H9 (cell line): ENCODE data around the gene ALOX12B. TPM values are rescaled to one million over a fixed set of nuclear protein-coding genes. Genes with fewer than 3 reads are reported as not detected.
A peak's percentile ranks its signal among the peaks of the same experiment; 100 is the strongest.

Source experiments
- DNase-seq: peaks from one replicate; pipeline ENCODE4 v3.0.0-alpha.2; 2017
- H2AFZ ChIP-seq: one replicate; pipeline ENCODE4 v1.6.1; 2013; ENCODE audit warnings: mild to moderate bottlenecking, low read length, control low read depth, moderate library complexity
- H2AK5ac ChIP-seq: 2 replicates; pipeline ENCODE4 v1.6.1; 2013; ENCODE audit warnings: low read length, control low read depth, mixed read lengths; ENCODE audit not compliant: insufficient read length
- H2BK120ac ChIP-seq: one replicate; pipeline ENCODE4 v1.6.1; 2013; ENCODE audit warnings: low read depth, mild to moderate bottlenecking, low read length, control low read depth, inconsistent platforms; ENCODE audit not compliant: poor library complexity, severe bottlenecking
- H2BK12ac ChIP-seq: 2 replicates; pipeline ENCODE4 v1.6.1; 2013; ENCODE audit warnings: low read length, control low read depth, mixed read lengths, low read depth; ENCODE audit not compliant: insufficient read length
- H2BK15ac ChIP-seq: 2 replicates; pipeline ENCODE4 v1.6.1; 2013; ENCODE audit warnings: low read depth, low read length, control low read depth
- H2BK20ac ChIP-seq: one replicate; pipeline ENCODE4 v1.6.1; 2013; ENCODE audit warnings: low read depth, mild to moderate bottlenecking, low read length, control low read depth, inconsistent platforms; ENCODE audit not compliant: poor library complexity, severe bottlenecking
- H2BK5ac ChIP-seq: 2 replicates; pipeline ENCODE4 v1.6.1; 2013; ENCODE audit warnings: low read length, control low read depth, mixed read lengths; ENCODE audit not compliant: insufficient read length
- H3K14ac ChIP-seq: 2 replicates; pipeline ENCODE4 v1.6.1; 2013; ENCODE audit warnings: low read length, control low read depth; ENCODE audit not compliant: insufficient read depth
- H3K18ac ChIP-seq: 2 replicates; pipeline ENCODE4 v1.6.1; 2013; ENCODE audit warnings: low read depth, mild to moderate bottlenecking, mixed read lengths, low read length, control low read depth; ENCODE audit not compliant: insufficient read length
- H3K23ac ChIP-seq: 2 replicates; pipeline ENCODE4 v1.6.1; 2013; ENCODE audit warnings: low read length, control low read depth, mixed read lengths, low read depth; ENCODE audit not compliant: insufficient read length
- H3K23me2 ChIP-seq: 2 replicates; pipeline ENCODE4 v1.6.1; 2013; ENCODE audit warnings: low read depth, mild to moderate bottlenecking, mixed read lengths, low read length, control low read depth; ENCODE audit not compliant: insufficient read length, poor library complexity, severe bottlenecking
- H3K27ac ChIP-seq: 2 replicates; pipeline ENCODE4 v1.5.1; 2013; ENCODE audit warnings: low read length, control low read depth, mixed read lengths, low read depth; ENCODE audit not compliant: insufficient read length
- H3K27me3 ChIP-seq: 2 replicates; pipeline ENCODE4 v1.6.1; 2013; ENCODE audit warnings: low read length, control low read depth, inconsistent platforms; ENCODE audit not compliant: insufficient read depth
- H3K4ac ChIP-seq: 2 replicates; pipeline ENCODE4 v1.6.1; 2013; ENCODE audit warnings: low read depth, mild to moderate bottlenecking, control low read depth, inconsistent platforms, low read length, moderate library complexity
- H3K4me1 ChIP-seq: 2 replicates; pipeline ENCODE4 v1.6.1; 2013; ENCODE audit warnings: low read length, control low read depth, inconsistent platforms; ENCODE audit not compliant: insufficient read depth
- H3K4me2 ChIP-seq: 2 replicates; pipeline ENCODE4 v1.6.1; 2013; ENCODE audit warnings: low read length, control low read depth, mixed read lengths; ENCODE audit not compliant: insufficient read length, insufficient read depth
- H3K56ac ChIP-seq: 2 replicates; pipeline ENCODE4 v1.6.1; 2013; ENCODE audit warnings: low read depth, mild to moderate bottlenecking, mixed read lengths, low read length, control low read depth; ENCODE audit not compliant: insufficient read length
- H3K79me1 ChIP-seq: 2 replicates; pipeline ENCODE4 v1.6.1; 2013; ENCODE audit warnings: low read depth, mild to moderate bottlenecking, moderate library complexity, low read length, control low read depth, inconsistent platforms; ENCODE audit not compliant: insufficient read depth, poor library complexity, severe bottlenecking
- H3K79me2 ChIP-seq: 2 replicates; pipeline ENCODE4 v1.6.1; 2013; ENCODE audit warnings: low read length, control low read depth, inconsistent platforms; ENCODE audit not compliant: insufficient read depth
- H3K9ac ChIP-seq: 2 replicates; pipeline ENCODE4 v1.6.1; 2013; ENCODE audit warnings: low read length, control low read depth, mixed read lengths; ENCODE audit not compliant: insufficient read length; ENCODE audit errors: extremely low read depth
- H3K9me3 ChIP-seq: one replicate; pipeline ENCODE4 v1.6.1; 2013; ENCODE audit warnings: low read depth, low read length, inconsistent platforms; ENCODE audit not compliant: control insufficient read depth
- H3T11ph ChIP-seq: one replicate; pipeline ENCODE4 v1.6.1; 2013; ENCODE audit warnings: mild to moderate bottlenecking, low read length, control low read depth, inconsistent platforms
- H4K20me1 ChIP-seq: one replicate; pipeline ENCODE4 v1.6.1; 2013; ENCODE audit not compliant: control insufficient read depth, insufficient read length, insufficient read depth
- H4K5ac ChIP-seq: 2 replicates; pipeline ENCODE4 v1.6.1; 2013; ENCODE audit warnings: low read depth, mild to moderate bottlenecking, mixed read lengths, low read length, control low read depth; ENCODE audit not compliant: insufficient read length
- H4K8ac ChIP-seq: replicated peaks from 2 replicates; pipeline ENCODE4 v1.6.1; 2013; ENCODE audit warnings: low read length, control low read depth, mixed read lengths, low read depth; ENCODE audit not compliant: insufficient read length
- H4K91ac ChIP-seq: 2 replicates; pipeline ENCODE4 v1.6.1; 2013; ENCODE audit warnings: low read depth, mild to moderate bottlenecking, moderate library complexity, mixed read lengths, low read length, control low read depth; ENCODE audit not compliant: insufficient read length
- H3K27ac Mint-ChIP-seq, 3 experiments: 2 replicates in 2 of 3; 3 replicates in 1 of 3; pipeline ENCODE4 v1.8.0; 2020 to 2021; ENCODE audit warnings: mixed read lengths in 3 of 3, mild to moderate bottlenecking in 1 of 3, moderate library complexity in 1 of 3
- H3K27me3 Mint-ChIP-seq: 2 replicates; pipeline ENCODE4 v1.8.0; 2021; ENCODE audit warnings: low read depth, mild to moderate bottlenecking, moderate library complexity, mixed read lengths
- H3K36me3 Mint-ChIP-seq, 3 experiments: 2 replicates in 2 of 3; 3 replicates in 1 of 3; pipeline ENCODE4 v1.8.0; 2020 to 2021; ENCODE audit warnings: low read depth in 3 of 3, mixed read lengths in 3 of 3; ENCODE audit not compliant: insufficient read depth in 1 of 3
- H3K4me1 Mint-ChIP-seq, 2 experiments: 2 replicates each; pipeline ENCODE4 v1.8.0; 2020; ENCODE audit warnings: mixed read lengths in 2 of 2
- H3K4me3 Mint-ChIP-seq, 2 experiments: 2 replicates in 1 of 2; 3 replicates in 1 of 2; pipeline ENCODE4 v1.8.0; 2020 to 2021; ENCODE audit warnings: mild to moderate bottlenecking in 2 of 2, mixed read lengths in 2 of 2, moderate library complexity in 1 of 2
- H3K9me3 Mint-ChIP-seq, 2 experiments: 2 replicates in 1 of 2; 3 replicates in 1 of 2; pipeline ENCODE4 v1.8.0; 2020; ENCODE audit warnings: mild to moderate bottlenecking in 2 of 2, mixed read lengths in 2 of 2, moderate library complexity in 1 of 2
- WGBS: extraction: QIAGEN DNeasy Blood & Tissue Kit; methylation state at CpG from one replicate; pipeline ENCODE4 v1.1.7; 2013; ENCODE audit warnings: missing lambda C conversion rate, low lambda C conversion rate, mixed read lengths; ENCODE audit not compliant: insufficient read length; ENCODE audit errors: extremely low coverage; 5-methylcytosine and 5-hydroxymethylcytosine counted together
- total RNA-seq: library from RNA; stranded (reverse); gene quantifications from 2 replicates; pipeline ENCODE4 v1.2.1, GENCODE V29; 2021
- TF ChIP-seq, protein P1 (sequence below): fragments of 200-600 bp; sonication (generic); conservative IDR thresholded peaks from 3 replicates; pipeline ENCODE4 v1.8.0; 2021; ENCODE audit warnings: antibody characterized with exemption, mild to moderate bottlenecking

Gene ALOX12B
- total RNA-seq, 1 experiment from 2014 or later, result 1.2 TPM

DNA sequence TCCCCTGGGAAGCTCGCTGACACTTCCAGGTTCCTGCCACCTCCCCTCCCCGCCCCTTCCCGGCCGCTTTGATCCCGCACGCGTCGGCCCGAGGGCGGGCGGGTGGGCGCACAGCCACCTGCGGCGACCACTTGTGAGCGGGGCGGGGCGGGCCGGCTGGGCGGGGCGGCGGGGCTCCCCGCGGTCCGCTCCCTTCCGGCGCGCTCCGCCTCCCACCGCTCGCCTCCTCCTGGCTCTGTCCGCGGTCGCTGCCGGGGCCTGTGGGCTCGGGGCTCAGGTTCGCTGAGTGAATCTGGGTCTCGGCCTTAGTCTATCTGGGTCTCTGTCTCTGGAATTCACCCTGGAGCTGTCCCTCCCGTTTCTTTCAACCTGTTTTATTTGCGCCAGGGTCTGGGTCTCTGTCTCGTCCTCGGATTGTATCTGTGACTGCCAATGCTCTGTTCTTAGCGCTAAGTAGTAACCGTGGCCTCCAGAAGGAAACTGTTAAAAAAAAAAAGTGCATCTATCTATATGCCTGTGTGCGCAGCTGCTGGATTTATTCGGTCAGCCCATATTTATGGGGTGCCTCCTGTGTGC is 39.1 kb upstream of the ALOX12B start:
- H4K91ac ChIP-seq, result no peak overlapping the region
- no peak overlapping the region for H3K27ac ChIP-seq
- WGBS, result no CpG with 5 or more reads among the region's 45 CpGs
- H2AFZ ChIP-seq, result no peak overlapping the region
- peak overlapping the region; percentile 91 to 93 for H3K4me3 Mint-ChIP-seq
- H2BK15ac ChIP-seq, result no peak overlapping the region
- no peaks in the 10 kb centered on the region for H3K9me3 ChIP-seq
- H2BK5ac ChIP-seq, result no peak overlapping the region
- peaks cover 87% of the 10 kb centered on the region for H3K27me3 Mint-ChIP-seq
- no peak overlapping the region for H3T11ph ChIP-seq
- no peaks in the 10 kb centered on the region; the same call in 1 of the 2 replicates for H3K4me1 ChIP-seq
- peaks cover 41% of the 10 kb centered on the region for H3K23me2 ChIP-seq
- H4K8ac ChIP-seq, result no peak overlapping the region
- H3K4ac ChIP-seq, result no peak overlapping the region
- no peak overlapping the region for H3K56ac ChIP-seq
- H2BK20ac ChIP-seq, result no peak overlapping the region
- H4K20me1 ChIP-seq, result no peaks in the 10 kb centered on the region
- no peaks in the 10 kb centered on the region for H3K79me1 ChIP-seq
- DNase-seq, result peak; percentile 75
- no peak overlapping the region for H3K14ac ChIP-seq
- no peak overlapping the region for H4K5ac ChIP-seq
- H3K4me2 ChIP-seq, result peak overlapping the region; percentile 66
- H3K4me1 Mint-ChIP-seq, result peaks cover 39 to 40% of the 10 kb centered on the region in 2 experiments
- no peak overlapping the region for H2AK5ac ChIP-seq
- TF ChIP-seq, protein P1, sequence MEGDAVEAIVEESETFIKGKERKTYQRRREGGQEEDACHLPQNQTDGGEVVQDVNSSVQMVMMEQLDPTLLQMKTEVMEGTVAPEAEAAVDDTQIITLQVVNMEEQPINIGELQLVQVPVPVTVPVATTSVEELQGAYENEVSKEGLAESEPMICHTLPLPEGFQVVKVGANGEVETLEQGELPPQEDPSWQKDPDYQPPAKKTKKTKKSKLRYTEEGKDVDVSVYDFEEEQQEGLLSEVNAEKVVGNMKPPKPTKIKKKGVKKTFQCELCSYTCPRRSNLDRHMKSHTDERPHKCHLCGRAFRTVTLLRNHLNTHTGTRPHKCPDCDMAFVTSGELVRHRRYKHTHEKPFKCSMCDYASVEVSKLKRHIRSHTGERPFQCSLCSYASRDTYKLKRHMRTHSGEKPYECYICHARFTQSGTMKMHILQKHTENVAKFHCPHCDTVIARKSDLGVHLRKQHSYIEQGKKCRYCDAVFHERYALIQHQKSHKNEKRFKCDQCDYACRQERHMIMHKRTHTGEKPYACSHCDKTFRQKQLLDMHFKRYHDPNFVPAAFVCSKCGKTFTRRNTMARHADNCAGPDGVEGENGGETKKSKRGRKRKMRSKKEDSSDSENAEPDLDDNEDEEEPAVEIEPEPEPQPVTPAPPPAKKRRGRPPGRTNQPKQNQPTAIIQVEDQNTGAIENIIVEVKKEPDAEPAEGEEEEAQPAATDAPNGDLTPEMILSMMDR, result no peak
- H3K27ac Mint-ChIP-seq, result no peak overlapping the region; a peak in 1 of 7 replicates
- peaks cover 34% of the 10 kb centered on the region for H3K27me3 ChIP-seq
- no peaks in the 10 kb centered on the region; a peak in 1 of 7 replicates for H3K36me3 Mint-ChIP-seq
- no peak overlapping the region for H2BK120ac ChIP-seq
- no peaks in the 10 kb centered on the region for H3K79me2 ChIP-seq
- H3K9me3 Mint-ChIP-seq, result peaks cover 2 to 8% of the 10 kb centered on the region in 2 experiments; a peak in 3 of 5 replicates
- H2BK12ac ChIP-seq, result no peak overlapping the region
- H3K18ac ChIP-seq, result no peak overlapping the region
- H3K9ac ChIP-seq, result no peak overlapping the region
- no peak overlapping the region for H3K23ac ChIP-seq
